Esophagus mucosa (tissue), 1 donor: ENCODE data around the gene SERF2. TPM values are rescaled to one million over a fixed set of nuclear protein-coding genes. Genes with fewer than 3 reads are reported as not detected.
"Not testable (repeated sequence)": the region's sequence is repeated elsewhere in the genome, so short reads cannot be mapped to it uniquely, and the experiment has no call there.

Source experiments
- ATAC-seq: fragments of 200-7000 bp; cut with Tn5 transposase; one replicate; pipeline ENCODE4 v1.9.1; 2020
- total RNA-seq: library from RNA; stranded (reverse); gene quantifications from one replicate; pipeline ENCODE4 v1.2.4, GENCODE V29; 2023
- donor health status: DM: yes; HTN: yes; CAD: no.

Gene SERF2
- total RNA-seq, 1 donor from 2014 or later: 616 TPM

- ATAC-seq: no peak
These were observed 2.3 kb downstream of the SERF2 start for GRCh38 chr15:43794269-43795037.

GRCh38 chr15:43795197-43795596 is 3.1 kb downstream of the SERF2 start:
- no peak for ATAC-seq

- no peak for ATAC-seq
These were observed 3.9 kb downstream of the SERF2 start for GRCh38 chr15:43795997-43796396.

- no peak for ATAC-seq
These were observed 4.4 kb downstream of the SERF2 start for GRCh38 chr15:43796566-43796965.

GRCh38 chr15:43799209-43799944 is 7.3 kb downstream of the SERF2 start:
- peak; percentile 3 for ATAC-seq

- peak; percentile 2 for ATAC-seq
These were observed 7.8 kb downstream of the SERF2 start, which contains the start of gene SERINC4 for GRCh38 chr15:43799945-43800285. Gene SERINC4 (minus strand): TSS chr15:43800220. CDS start chr15:43799986, 234 bp downstream.

GRCh38 chr15:43800286-43801141 is 8.4 kb downstream of the SERF2 start, which contains the start of gene HYPK:
Gene HYPK (plus strand): TSS chr15:43800599. CDS start chr15:43800623, 24 bp downstream.
- peak; percentile 83 for ATAC-seq

- ATAC-seq: not testable (repeated sequence)
These were observed 10.6 kb downstream of the SERF2 start for GRCh38 chr15:43802676-43803075.

GRCh38 chr15:43808435-43808950 is 16.4 kb downstream of the SERF2 start:
- no peak for ATAC-seq

GRCh38 chr15:43808960-43809678 is 17.0 kb downstream of the SERF2 start:
- ATAC-seq: no peak

GRCh38 chr15:43815064-43815463 is 22.9 kb downstream of the SERF2 start:
- not testable (repeated sequence) for ATAC-seq

GRCh38 chr15:43821505-43821904 is 29.4 kb downstream of the SERF2 start:
- ATAC-seq: no peak

GRCh38 chr15:43824302-43825246 is 32.5 kb downstream of the SERF2 start, which contains the start of gene MFAP1:
Gene MFAP1 (minus strand): TSS chr15:43824690. CDS start chr15:43824569, 121 bp downstream.
- ATAC-seq: peak; percentile 93

GRCh38 chr15:43825305-43825704 is 33.2 kb downstream of the SERF2 start:
- not testable (repeated sequence) for ATAC-seq

GRCh38 chr15:43826029-43826507 is 33.9 kb downstream of the SERF2 start:
- ATAC-seq: no peak

GRCh38 chr15:43826508-43827341 is 34.6 kb downstream of the SERF2 start, which contains the start of gene WDR76:
Gene WDR76 (plus strand): TSS chr15:43827002. CDS start chr15:43827033, 31 bp downstream.
- peak; percentile 68 for ATAC-seq

GRCh38 chr15:43828061-43828657 is 36.0 kb downstream of the SERF2 start:
- ATAC-seq: no peak

GRCh38 chr15:43829951-43830540 is 37.9 kb downstream of the SERF2 start:
- not testable (repeated sequence) for ATAC-seq
